Right hindlimb (tissue), 1 donor: ENCODE results near the gene ZP2.
"Not testable (repeated sequence)": the region's sequence is repeated elsewhere in the genome, so short reads cannot be mapped to it uniquely, and the experiment has no call there.

Experiments
- DNase-seq: peaks from one replicate; pipeline ENCODE4 v3.0.0-alpha.2; 2018

ZP2 gene

DNA sequence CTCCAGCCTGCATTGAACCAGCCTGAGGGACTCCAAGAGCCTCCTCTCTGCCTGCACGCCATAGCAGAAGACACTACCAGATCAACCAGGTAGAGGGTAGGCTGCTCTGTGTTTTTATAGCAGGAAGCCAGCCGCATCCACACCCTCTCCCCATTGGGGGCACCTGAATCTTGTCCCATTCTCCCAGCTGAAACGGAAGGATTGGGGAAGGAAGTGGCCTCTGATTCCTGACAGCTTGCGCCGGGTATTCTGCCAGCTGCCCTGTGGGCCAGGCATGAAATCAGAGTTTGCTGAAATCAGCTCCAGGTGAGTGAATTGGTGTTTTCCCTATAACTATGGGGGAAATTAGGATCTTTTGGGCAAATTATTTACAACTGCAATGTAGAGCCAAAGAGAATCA, at the start of gene ZP2:
TSS of gene ZP2 (minus strand) at position 89 of the 400 bp plus-strand sequence. CDS start at position 62, 27 bp downstream.
- DNase-seq, result no peak

DNA sequence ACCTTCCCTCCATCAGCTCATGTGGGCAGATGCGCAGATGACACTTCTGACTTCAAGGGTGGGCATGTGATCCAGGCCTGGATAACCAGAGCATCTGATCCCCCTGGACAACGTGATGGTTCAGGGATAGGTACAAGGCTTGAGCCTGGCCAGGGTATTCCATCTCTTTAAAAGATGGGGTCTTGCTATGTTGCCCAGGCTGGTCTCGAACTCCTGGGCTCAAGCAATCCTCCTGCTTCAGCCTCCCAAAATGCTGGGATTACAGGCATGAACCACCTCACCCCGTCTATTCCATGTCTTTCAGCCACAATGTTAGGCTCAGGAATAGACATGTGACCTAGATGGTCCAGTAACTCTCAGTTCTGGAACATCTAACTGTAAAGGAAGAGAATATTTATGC, 45.9 kb upstream of the ZP2 start:
- DNase-seq, result no peak

DNA sequence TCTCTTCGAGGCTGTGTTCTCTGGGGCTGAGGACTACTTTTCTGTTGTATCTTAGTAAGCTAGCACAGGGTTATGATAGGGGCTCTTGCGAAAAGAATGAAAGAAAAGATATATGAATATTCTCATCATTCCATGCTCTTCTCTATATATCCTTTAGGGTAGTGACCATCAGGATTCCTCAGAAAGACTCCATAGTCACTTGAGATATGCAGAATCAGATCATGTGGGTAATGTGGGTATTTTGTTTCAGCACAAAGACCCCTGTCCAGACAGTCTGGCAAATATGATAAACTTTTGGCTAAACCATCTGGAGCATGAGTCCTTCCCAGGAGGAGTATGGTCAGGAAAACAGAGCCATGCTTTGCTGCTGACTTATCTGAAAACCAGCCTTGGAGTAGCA, 45.3 kb upstream of the ZP2 start:
- DNase-seq, result no peak

DNA sequence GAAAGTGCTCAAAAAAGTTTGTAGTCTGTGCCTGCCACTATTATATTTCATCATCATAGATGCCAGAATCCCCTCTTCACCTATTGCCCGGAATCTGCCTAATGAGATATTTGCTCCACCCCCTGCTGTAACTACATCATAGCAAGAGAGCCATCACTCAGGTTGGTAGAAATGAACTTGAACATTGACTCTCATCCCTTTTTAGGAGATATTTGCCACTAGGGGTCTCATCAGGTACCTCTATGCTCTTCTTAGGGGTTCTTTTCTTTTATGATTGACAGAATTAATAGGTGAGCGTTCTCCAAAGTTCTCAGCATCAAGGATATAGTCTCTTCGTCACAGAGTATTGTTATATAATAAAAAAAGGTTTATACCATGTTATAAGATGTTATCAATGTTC, 42.1 kb upstream of the ZP2 start:
- no peak for DNase-seq

DNA sequence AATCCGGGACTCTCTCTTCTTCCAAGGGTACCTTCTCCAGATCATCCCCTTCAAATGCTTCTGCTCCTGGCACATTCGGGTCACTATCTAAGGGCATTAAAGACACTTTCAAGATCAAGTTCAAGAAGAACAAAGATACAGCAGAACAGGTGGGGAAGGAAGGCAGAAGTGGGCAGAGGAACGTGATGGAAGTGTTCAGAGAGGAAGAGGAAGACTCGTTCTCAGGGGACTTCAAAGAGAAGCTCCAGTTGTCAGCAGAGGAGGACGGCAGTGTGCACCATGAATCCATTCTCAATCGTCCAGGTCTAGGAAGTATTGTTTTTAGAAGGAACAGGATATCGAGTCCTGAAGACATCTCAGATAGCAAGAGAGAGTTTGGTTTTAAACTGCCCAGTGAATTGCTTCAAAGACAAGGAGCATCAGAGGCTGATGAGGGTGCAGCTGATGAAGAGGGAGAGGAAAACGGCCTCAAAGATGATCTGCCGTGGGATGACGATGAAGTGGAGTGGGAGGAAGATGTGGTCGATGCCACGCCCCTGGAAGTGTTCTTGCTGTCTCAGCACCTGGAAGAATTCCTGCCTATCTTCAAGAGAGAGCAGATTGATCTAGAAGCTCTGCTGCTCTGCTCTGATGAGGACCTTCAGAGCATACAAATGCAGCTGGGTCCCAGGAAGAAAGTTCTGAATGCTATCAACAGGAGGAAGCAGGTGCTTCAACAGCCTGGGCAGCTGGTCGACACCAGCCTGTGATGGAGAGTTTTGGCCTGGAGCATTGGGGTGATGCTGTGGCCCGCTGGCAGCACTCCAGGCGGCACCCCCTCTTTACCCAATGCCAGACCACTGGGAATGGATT, 38.9 kb upstream of the ZP2 start:
- no peak for DNase-seq

DNA sequence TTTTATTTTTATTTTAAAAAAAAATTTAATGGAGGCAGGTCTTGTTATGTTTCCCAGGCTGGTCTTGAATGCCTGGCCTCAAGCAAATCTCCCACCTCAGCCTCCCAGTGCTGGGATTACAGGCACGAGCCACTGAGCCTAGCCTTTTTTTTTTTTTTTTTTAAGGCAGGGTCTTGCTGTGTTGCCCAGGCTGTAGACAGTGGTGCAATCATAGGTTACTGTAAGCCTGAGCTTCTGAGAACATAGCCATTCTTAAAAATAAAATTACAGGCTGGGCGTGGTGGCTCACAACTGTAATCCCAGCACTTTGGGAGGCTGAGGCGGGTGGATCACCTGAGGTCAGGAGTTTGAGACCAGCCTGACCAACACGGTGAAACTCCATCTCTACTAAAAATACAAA, 36.8 kb upstream of the ZP2 start:
- not testable (repeated sequence) for DNase-seq

DNA sequence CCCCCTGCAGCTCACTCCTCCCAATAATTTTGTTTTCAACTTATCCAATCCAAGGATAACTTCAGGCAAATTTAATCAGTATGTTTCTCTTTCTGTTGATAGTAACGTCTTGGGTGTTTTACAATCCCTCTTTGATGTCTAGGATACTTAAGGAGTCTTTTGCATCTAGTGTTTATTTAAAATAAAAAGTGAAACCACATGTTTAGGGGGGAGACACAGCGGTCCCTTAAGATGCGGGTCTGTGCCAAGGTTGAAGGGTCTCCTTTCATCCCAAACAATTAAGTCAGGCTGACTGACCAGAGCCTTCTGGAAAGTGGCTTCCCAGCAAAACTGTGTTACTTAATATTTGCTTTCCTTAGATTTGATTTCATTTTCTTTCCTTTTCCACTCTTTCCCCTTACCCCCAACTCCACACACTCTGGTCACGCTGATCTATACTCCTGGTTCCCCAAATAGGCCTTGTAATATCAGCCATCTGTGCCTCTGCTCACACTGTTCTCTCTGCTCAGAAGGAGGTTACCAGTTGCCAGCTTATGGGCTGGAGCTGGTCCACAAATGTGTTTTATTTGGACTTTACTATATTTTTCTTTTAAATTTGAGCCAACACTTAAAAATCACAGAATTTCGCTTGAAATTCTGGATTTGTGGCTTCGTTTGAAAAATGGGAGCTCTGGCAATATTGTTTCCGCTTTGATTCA, 33.3 kb upstream of the ZP2 start:
- no peak for DNase-seq

DNA sequence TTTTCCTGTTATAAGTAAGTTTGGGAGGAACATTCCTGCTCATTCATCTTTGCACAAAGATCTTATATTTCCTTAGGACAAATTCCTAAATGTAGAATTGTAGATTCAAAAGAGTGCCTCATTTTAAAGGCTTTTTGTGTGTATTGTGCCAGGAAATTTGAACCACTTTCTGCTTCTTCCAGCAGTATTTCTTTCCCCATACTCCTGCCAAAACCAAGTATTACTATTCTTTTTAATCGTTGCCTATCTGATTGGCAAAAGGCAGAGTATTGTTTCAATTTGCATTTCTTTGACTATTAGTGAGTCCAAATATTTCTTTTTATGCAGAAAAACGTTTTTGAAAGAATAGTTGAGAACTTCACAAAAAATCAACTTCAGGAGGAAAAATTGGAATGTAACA, 31.4 kb upstream of the ZP2 start:
- DNase-seq, result no peak

DNA sequence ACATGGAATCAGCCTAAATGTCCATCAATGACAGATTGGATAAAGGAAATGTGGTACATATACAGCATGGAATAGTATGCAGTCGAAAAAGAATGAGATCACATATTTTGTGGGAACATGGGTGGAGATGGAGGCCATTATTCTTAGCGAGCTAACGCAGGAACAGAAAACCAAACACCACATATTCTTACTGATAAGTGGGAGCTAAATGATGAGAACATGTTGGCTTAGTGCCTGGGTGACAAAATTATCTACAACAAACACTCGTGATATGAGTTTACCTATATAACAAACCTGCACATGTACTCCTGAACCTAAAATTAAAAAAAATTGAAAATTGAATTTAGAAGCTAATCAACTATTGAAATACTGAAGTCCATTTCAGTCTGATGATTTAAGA, 28.3 kb upstream of the ZP2 start:
- DNase-seq, result no peak

DNA sequence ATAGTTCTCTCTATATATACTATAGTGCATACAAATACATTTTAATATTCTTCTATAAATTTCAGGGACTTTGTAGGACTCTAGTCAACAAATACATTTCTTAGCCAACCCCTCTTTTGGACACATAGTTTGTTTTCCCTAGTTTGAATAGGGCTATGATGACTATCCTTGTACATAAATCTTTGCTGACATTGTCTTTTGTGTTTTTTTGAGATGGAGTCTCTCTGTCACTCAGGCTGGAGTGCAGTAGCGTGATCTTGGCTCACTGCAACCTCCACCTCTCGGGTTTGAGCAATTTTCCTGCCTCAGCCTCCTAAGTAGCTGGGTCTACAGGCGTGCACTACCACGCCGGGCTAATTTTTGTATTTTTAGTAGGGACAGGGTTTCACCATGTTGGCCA, 25.5 kb upstream of the ZP2 start:
- no peak for DNase-seq

DNA sequence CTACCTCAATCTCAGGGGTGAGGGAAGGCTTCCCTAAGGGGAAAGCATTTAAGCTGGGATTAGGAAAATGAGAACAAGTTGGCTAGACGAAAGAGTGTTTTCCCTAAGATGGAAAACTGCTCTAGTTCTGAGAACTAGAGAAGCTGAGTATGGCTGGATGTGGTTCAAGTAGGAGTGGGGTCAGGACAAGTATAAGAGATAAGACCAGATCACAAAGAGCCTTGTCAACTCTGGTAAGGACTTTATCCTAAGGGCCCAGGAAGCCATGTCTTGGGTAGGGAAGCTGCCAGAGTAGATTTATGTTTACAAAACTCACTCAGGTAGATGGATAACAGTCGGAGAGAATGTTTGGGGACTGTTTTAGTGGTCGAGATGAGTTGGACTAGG, 23.8 kb upstream of the ZP2 start:
- no peak for DNase-seq

DNA sequence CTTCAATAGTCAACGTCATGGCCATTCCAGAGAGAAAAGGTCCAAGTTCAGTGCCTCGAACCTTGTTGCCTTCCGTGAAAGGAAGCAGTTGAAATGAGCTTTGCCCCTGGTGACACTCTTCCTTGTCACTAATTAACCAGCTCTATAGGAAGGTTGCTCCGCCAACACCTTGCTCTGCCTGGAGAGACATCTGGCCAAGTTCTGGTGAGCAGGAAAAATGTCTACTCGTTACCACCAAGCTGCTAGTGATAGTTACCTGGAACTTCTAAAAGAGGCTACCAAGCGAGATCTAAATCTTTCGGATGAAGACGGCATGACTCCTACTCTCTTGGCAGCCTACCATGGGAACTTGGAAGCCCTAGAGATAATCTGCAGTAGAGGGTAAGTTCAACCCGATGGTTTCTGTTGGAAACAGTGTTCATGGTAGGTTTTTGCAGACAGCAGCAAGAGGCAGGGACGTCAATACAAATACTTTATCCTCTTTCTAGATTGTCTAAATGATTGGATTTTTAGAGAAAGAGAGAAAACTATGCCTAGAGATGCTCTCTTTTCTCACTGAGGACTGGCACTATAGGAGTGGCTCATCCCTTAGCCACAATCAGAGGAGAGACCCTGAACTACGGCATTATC, 22.3 kb upstream of the ZP2 start, which contains the start of gene ANKS4B:
TSS of gene ANKS4B (plus strand) at position 179 of the 630 bp plus-strand sequence. CDS start at position 218, 39 bp downstream.
- no peak for DNase-seq

DNA sequence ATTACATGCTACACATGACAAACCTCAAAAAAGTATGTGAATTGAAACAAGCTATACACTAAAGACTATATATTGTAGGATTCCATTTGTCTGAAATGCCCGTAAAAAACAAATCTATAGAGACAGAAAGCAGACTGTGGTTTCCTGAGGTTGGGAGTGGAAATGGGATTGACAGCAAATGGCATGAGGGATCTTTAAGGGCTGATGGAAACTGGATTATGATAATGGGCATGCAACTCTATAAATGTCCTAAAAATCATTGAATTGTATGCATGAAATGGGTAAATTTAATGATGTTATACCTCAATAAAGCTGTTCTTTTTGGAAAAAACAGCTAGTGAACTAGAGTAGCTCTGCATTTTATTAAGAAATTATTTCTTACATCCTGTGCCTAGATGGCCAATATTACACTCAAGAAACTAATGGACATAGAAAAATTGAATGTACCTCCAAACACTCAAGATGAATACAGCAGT, 21.7 kb upstream of the ZP2 start:
- no peak for DNase-seq

DNA sequence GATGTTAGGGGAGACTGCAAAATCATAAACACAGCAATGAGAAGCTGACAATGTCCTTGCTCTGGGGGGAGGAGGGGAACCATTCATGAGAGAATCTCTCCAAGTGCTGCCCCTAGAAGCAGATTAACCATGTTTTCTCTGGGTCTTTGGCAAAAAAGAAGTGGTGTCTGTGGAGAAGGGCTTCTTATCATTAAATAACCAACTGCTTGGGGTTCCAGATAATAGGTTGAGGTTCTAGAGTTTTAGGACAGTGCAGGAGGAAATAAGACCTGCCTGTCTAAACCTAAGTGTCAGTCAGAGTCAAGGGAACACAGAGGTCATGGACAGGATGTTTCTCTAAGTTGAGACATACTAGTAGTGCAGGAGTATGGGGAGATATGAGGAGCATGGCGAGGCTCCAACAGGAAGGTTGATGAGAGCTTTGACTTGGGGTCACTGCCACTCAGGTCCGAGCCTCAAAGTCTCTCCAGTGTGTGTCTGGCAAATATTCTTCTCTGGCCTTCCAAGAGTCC, 17.0 kb upstream of the ZP2 start:
- DNase-seq, result no peak

DNA sequence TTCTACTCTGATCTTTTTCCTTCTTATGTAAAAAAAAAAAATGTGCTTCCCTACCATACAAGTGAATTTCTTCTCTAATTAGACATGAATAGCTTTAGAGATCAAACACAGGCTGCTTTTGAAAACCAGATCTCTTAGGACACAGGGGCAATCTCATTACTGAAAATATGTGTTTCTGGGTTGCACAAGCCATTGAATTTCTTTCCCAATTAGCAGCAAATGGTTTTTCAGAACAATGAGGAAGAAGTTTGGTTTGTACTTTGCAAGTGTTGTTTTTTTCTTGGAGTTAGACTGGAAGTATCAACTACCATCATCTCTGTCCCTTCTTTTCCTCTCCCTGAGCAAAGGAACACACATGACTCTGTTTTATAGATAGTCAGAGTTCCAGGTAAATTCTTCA, 16.5 kb upstream of the ZP2 start:
- no peak for DNase-seq

DNA sequence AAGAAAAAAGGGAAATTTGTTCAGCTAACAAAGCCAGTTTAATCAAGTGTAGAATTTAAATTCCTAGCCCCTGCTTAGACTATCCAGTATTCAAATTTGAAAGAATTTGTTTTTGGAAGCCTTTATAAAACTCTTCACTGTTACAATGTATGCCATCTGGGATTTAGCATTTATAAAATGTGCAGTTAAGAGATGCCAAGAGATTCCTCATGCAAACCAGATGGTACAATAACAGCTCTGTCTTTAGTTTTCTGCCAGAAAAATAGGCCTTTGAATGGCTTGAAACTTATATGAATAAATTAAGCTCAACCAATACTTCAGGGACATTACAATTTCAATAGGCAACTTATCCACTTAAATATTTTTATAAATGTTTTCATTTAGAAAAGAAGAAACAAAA, 15.4 kb upstream of the ZP2 start:
- DNase-seq, result no peak

DNA sequence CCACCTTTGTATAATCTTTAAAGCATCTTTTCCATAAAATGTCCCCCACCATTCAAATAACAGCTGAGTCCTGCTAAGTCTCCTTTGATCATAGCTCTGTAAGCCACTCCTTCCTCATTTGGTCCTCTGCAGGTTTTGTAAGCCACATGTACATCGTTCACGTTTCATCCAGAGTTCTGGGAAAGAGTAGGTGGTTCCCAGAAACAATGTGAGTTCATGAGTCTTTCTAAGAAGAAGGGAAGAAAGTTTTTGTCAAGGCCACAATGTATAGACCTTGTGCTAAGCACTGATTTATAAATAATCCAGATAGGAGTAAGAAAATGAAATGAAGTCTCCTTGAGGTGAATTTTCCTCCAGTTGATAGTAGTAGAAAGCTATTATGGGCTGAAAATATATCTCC, 13.4 kb upstream of the ZP2 start:
- DNase-seq, result no peak

DNA sequence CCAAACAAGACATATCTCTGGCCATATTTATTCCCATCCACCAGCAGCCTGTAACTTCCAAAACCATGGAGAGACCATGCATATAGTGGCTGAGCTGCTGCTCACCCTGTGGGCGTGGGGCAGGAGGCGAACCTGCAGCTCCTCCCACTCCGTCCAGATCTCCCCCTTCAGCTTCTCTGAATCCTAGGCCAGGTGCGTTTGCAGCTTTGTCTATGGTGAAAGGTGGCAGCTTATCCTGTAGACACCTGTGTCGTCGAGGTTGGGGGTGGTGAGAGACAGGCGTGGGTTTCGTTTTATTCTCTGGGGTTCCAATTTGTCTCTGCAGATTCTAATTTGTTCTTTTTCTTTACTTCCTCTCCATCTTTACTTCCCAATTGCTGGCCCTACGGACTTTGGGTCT, 12.4 kb upstream of the ZP2 start:
- DNase-seq, result no peak

DNA sequence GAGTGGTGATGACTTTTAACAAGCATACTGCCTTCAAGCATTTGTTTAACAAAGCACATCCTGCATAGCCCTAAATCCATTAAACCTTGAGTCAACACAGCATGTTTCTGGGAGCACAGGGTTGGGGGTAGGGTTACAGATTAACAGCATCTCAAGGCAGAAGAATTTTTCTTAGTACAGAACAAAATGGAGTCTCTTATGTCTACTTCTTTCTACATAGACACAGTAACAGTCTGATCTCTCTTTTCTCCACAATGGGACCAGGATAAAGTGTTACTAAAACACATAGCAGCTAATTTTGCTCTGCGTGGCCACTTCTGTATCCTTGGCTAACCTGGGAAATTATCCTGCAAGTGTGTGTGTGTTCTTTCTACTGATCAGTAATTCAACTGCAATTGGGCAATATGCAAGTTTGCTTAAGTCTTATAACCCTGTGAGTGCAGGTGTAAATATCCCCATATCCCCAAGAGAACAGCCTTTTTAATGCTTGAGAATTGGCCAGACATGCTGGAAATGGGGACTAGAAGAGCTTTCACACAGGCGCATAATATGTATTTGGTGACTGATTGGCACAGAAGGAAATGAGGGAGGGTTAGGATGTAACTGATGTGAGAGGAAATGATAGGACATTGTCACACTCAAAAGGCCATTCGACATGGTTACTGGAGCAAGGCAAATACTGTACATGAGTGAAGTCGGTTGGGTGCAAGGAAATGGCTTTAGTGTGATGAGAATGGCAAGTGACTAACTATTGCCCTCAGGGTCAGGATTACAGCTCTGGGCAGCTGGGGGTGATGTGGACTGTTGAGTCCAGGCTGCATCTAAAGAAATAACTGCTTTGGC, 11.3 kb upstream of the ZP2 start:
- DNase-seq, result no peak

DNA sequence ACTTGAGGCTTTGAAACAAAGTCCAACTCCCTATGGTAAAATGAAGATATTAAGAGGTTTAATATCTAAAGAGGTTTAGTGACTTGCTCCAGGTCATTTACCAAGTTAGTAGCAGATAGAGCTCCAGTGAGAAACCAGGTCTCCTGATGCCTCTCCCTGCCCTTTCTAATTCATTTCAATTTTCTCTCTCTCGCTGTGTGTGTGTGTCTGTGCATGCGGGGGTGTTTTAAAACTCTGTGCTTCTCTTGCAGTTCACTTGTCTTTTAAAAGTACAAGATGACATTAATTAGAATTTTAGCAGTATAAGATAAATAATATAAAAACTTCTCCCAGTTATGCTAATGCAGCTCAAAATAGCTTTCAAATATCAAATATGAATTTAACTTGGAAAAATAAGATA, 8.2 kb upstream of the ZP2 start:
- DNase-seq, result no peak

DNA sequence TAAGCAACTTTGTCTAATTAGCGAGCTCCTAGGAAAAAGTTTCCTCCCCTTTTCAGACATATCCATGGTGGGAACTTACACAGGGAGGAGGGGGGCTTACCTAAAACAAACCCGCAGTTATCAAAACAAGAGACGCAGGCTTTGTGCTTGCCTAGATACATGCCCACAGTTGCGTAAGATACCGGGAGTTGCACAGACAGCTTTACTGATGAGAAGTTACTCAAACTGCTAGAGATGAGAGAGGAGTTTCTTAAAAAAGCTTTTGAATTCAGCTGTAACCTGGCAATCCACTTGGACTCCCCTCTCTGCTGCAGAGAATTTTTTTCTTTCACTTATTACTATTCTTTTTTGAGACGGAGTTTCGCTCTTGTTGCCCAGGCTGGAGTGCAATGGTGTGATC, 6.8 kb upstream of the ZP2 start:
- DNase-seq, result no peak

DNA sequence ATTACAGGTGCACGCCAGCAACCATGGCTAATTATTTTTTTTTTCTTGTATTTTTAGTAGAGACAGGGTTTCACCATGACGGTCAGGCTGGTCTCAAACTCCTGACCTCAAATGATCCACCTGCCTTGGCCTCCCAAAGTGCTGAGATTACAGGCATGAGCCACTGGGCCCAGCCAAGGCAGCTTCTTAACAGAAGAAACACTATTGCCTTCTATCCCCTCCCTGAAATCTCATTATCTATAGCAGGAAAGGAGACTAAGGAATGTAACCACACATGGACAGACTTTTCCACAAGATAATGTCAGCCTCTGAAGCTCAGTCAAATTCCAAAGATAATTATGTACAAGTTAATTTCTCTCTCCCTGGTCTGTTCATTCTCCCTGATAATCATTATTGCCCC, 5.7 kb upstream of the ZP2 start:
- DNase-seq, result no peak

DNA sequence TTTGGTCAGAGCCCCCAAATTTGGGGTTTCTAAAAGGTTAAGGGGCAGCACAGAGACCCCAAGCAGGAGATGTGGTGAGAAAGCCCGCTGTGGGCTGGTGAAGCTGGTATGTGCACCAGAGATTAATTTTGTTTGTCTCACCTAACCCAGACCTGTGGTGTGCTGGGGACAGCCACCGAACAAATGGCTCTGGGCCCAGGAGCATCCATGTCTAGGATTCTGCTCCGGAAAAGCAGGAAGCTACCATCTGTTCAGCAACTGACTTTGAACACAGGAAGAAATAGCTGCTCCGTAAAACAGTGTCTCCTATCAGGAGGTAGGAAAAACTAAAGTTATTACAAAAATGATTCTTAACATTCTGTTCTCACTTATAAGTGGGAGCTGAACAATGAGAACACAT, 2.7 kb upstream of the ZP2 start:
- DNase-seq, result no peak
